NOMO-1 treated with dmso at 0.1 percent for 144 hours (cell line): ENCODE measurements around the gene TYW1B.
"Not testable (repeated sequence)": the region's sequence is repeated elsewhere in the genome, so short reads cannot be mapped to it uniquely, and the experiment has no call there.

Source experiments
- DNase-seq: peaks from one replicate; lab custom pipeline; 2025; ENCODE audit not compliant: unreplicated experiment; lab: John Stamatoyannopoulos, UW

The TYW1B gene

DNA sequence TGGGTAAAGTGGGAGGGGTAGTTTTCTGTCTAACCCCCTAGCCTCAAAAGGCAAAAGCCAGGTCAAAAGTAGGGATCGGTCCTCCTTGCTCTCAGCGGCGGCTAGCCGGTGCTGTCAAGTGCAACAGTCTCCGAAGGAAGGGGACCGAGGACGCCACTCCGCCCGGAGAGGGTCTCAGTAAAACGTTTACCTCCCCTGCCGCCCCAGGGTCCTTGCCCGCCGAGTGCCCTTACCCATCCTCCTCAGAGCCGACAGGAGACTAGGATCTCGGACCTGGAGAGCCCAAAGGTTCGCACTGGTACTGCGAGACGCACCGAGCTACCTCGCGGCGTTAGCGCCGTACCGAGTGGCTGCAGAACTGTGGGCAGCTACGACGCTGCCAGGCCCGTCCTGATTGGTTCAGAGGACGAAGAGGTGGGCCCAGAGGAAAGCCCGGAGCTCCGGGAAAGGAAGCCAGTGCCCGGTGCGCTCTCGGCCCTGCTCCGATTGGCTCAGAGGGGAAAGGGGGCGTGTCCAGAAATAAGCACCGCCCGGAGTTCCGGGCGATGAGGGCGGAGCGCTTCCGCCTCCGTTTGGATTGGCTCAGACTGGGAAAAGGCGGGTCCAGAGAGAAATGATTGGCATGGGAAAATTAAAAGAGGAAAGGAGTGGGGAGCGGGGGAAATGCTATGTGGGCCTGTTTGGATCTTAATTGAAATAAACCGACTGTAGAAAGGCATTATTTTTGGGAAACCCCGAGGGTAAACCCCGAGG is at the start of gene TYW1B:
TYW1B (minus strand) TSS at position 362 of the 753 bp plus-strand sequence; CDS start at position 237, 125 bp downstream.
- DNase-seq: peak; percentile 100

DNA sequence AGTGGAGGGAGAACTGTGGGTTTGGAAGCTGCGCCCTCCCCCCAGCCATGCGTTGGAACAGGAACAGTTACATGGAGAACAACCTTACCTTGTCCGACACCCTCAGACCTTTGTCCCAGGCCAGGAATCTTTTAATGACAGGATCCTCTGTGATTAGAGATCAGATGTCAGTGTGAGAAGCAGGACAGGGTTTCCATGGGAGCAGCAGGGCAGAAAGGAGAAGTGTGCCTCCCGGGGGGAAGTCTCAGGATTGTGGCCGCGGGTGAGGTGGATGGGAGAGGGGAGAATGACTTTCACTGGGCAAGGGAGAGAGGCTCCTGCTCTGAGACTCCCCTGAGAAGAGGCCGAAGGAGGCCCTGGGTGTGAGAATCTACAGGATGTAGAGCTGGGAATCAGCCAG is 39.6 kb upstream of the TYW1B start:
- not testable (repeated sequence) for DNase-seq

DNA sequence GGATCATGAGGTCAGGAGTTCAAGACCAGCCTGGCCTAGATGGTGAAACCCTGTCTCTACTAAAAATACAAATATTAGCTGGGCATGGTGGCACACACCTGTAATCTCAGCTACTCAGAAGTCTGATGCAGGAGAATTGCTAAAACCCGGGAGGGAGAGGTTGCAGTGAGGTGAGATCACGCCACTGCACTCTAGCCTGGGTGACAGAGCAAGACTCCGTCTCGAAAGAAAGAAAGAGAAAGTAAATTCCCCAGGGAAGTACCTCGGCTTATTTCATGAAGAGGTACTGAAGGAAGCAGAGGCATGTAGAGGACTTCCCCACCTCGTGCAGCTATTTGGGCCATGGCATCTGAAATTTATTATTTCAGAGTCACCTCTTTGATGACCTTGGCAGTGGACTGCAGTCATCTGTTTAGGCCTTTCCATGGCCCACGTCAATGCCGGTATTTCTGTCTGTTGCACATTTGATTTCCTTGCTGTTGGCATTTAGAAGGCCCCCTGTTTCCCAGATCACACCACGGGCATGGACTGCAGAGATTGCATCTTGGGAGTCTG is 30.9 kb upstream of the TYW1B start:
- DNase-seq: not testable (repeated sequence)

GRCh38 chr7:72857925-72858324 is 29.9 kb upstream of the TYW1B start:
- DNase-seq: not testable (repeated sequence)

DNA sequence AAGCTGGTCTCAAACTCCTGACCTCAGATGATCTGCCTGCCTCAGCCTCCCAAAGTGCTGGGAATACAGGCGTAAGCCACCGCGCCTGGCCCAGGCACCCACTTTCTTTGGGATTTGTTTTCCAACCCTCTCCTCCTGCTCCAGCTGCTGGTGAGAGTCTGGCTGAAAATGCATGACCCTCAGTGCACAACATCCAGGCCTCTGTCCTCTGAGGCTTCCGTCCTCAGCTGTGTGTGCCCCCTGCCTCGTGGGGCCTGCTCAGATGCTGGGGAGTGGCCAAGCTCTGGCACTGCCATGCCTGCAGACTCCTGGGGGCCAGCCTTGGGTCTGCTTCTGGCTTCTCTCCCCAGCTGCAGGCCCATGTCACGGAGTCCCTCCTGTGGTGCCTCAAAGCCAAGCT is 27.3 kb upstream of the TYW1B start:
- not testable (repeated sequence) for DNase-seq

- not testable (repeated sequence) for DNase-seq
Observed at GRCh38 chr7:72852937-72853336, 24.9 kb upstream of the TYW1B start.

DNA sequence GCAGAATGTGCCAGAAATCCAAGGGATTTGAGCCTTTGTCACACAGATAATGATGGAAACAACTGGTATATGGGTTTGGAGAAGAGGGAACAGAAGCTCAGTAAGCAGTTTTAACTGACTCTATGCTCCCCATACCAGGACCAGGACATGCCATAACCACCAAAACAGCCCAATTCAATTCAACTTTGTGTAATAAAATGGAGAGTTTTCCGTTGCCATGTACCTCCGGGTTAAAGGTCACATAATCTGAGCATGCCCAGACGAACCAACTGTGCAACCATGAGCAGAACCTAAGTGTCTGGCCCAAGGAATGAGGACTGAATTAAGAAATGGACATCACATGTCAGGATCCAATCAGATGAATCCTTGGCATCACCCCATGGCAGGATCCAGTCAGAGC is 22.7 kb upstream of the TYW1B start:
- not testable (repeated sequence) for DNase-seq

DNA sequence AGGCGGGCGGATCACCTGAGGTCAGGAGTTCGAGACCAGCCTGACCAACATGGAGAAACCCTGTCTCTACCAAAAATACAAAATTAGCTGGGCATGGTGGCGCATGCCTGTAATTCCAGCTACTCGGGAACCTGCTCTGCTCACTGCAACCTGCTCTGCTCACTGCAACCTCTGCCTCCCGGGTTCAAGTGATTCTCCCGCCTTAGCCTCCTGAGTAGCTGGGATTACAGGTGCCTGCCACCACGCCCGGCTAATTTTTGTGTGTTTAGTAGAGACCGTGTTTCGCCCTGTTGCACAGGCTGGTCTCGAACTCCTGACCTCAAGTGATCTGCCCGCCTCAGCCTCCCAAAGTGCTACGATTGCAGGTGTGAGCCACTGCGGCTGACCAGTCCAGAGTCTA is 16.1 kb upstream of the TYW1B start:
- not testable (repeated sequence) for DNase-seq

- DNase-seq: not testable (repeated sequence)
Observed at GRCh38 chr7:72843166-72843565, 15.2 kb upstream of the TYW1B start.

GRCh38 chr7:72840966-72841511 is 13.0 kb upstream of the TYW1B start:
- DNase-seq: not testable (repeated sequence)

DNA sequence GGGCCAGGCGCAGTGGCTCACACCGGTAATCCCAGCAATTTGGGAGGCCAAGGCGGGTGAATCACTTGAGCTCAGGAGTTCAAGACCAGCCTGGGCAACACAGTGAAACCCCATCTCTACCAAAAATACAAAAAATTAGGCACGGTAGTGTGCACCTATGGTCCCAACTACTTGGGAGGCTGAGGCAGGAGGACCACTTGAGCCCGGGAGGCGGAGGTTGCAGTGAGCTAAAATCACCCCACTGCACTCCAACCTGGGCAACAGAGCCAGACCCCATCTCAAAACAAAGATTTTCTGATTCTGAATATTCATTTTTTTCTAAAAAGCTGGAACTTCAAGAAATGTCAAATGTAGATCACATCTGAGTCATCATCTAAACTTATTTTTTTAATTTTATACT is 10.3 kb upstream of the TYW1B start:
- DNase-seq: not testable (repeated sequence)

GRCh38 chr7:72837291-72837690 is 9.3 kb upstream of the TYW1B start:
- not testable (repeated sequence) for DNase-seq

GRCh38 chr7:72830567-72830966 is 2.6 kb upstream of the TYW1B start:
- DNase-seq: not testable (repeated sequence)

- peak; percentile 64 for DNase-seq
Observed at GRCh38 chr7:72829687-72830354, 1.8 kb upstream of the TYW1B start.

DNA sequence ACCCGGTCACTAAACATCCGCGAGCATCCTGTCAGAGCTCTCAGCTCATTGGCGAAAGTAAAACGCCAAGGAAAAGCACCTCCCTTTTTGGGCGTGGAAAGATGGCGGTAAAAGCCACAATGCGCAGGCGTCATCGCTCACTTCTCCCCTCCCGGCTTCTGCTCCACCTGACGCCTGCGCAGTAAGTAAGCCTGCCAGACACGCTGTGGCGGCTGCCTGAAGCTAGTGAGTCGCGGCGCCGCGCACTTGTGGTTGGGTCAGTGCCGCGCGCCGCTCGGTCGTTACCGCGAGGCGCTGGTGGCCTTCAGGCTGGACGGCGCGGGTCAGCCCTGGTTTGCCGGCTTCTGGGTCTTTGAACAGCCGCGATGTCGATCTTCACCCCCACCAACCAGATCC is 1.3 kb upstream of the TYW1B start:
- peak; percentile 100 for DNase-seq

DNA sequence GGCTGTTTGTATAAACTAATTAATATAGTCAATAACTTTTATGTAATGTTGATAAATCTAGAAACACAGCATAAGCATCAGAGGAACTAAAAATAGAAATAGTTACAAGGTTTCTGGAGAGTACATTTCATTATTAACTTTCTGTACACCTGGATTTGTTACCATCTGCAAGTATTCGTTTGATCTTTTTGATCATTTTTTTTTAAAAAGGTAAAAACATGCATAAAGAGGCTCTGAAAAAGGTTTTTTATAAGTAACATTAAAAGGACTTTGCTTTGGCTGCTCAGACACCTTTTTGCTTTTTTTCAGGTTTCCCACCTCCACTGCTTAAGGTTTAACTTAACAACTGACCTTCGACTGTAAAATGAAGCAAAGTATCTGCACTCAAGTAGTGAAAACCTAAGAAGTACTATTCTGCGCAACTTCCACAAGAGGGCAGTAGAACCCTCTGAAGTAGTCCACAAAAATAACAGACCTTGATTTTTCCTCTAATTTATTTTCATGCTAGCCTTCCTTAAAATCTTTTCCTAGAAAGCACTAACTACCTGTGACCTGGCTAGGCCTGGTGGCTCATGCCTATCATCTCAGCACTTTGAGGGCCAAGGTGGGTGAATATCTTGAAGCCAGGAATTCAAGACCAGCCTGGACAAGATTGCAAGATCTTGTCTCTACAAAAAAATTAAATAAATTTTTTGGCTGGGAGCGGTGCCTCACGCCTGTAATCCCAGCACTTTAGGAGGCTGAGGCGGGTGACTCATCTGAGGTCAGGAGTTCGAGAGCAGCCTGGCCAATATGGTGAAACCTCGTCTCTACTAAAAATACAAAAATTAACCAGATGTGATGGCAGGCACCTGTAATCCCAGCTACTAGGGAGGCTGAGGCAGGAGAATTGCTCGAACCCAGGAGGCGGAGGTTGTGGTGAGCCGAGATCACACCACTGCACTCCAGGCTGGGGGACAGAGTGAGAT is 4.0 kb downstream of the TYW1B start:
- DNase-seq: not testable (repeated sequence)

DNA sequence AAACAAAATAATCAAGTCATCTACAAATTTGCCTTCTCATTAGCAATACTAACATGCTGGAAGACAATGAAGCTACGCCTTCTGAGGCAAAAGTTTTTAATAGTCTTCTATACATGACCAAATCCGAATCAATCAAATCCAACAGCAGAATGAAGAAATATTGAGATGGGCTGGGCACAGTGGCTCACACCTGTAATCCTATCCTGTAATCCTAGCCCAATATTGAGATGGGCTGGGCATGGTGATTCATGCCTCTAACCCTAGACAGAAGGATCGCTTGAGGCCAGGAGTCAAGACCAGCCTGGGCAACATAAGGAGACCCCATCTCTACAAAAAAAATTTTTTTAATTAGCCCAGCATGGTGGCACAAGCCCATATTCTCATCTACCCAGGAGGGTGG is 5.5 kb downstream of the TYW1B start:
- not testable (repeated sequence) for DNase-seq

- DNase-seq: peak; percentile 37
Observed at GRCh38 chr7:72818663-72819361, 9.2 kb downstream of the TYW1B start.

DNA sequence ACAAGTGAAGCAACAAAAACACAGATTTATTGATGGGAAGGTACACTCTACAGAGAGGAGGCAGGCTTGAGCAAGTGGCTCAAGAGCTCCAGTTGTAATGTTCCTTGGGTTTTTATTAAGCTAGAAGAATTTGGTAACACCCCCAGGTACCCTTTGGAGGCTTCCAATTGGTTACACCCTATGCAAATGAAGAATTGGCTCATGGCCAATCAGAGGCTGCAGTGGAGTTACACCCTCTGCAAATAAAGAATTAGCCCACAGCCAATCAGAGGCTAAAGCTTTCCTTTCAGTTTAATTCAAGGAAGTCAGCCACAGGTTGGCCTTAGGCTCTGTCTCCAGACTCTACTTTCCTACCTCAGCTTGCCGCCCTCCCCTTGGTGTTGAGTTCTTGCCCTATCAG is 10.3 kb downstream of the TYW1B start:
- not testable (repeated sequence) for DNase-seq
